H1 (cell line): ENCODE data around the gene TNP1. TPM values are rescaled to one million over a fixed set of nuclear protein-coding genes. Genes with fewer than 3 reads are reported as not detected.

ENCODE experiments used
- CTCF ChIA-PET: fragments of 300-600 bp; sonication (Branson Sonifier 250); formaldehyde crosslinking; loops from one replicate; lab custom pipeline; 2021; ENCODE audit not compliant: partially characterized antibody; lab: Charles Lee
- POLR2A ChIA-PET: fragments of 300-600 bp; sonication (Branson Sonifier 250); formaldehyde crosslinking; loops from one replicate; lab custom pipeline; 2021; ENCODE audit warnings: inconsistent platforms; ENCODE audit not compliant: partially characterized antibody; lab: Charles Lee
- DNase-seq, 2 experiments: peaks; one replicate each; pipeline versions ENCODE4 v3.0.0 to v3.0.0-alpha.2; 2010 to 2022; ENCODE audit warnings: low spot score in 2 of 2, low read depth in 1 of 2, mixed read lengths in 1 of 2
- FAIRE-seq: peaks from 2 replicates; lab custom pipeline; 2011; peaks lifted over from hg19 to GRCh38; lab: Jason Lieb, UNC
- H2AFZ ChIP-seq: 2 replicates; pipeline ENCODE4 v1.8.1; 2012; ENCODE audit warnings: low read length, inconsistent platforms
- H2AK5ac ChIP-seq: 2 replicates; pipeline ENCODE4 v1.6.1; 2013; ENCODE audit warnings: low read depth, low read length
- H2BK120ac ChIP-seq: replicated peaks from 2 replicates; pipeline ENCODE3; 2013; ENCODE audit warnings: low read depth, low read length, inconsistent platforms
- H2BK12ac ChIP-seq: 2 replicates; pipeline ENCODE4 v1.6.1; 2013; ENCODE audit warnings: low read depth, low read length
- H2BK15ac ChIP-seq: 2 replicates; pipeline ENCODE4 v1.6.1; 2013; ENCODE audit warnings: low read length
- H2BK20ac ChIP-seq: 2 replicates; pipeline ENCODE4 v1.6.1; 2013; ENCODE audit warnings: low read length
- H2BK5ac ChIP-seq: 2 replicates; pipeline ENCODE4 v1.6.1; 2013; ENCODE audit warnings: low read depth, low read length
- H3K14ac ChIP-seq: 2 replicates; pipeline ENCODE4 v1.6.1; 2013; ENCODE audit warnings: inconsistent platforms; ENCODE audit not compliant: insufficient read length
- H3K18ac ChIP-seq: 2 replicates; pipeline ENCODE4 v1.6.1; 2013; ENCODE audit warnings: low read length; ENCODE audit errors: extremely low read depth
- H3K23ac ChIP-seq: 2 replicates; pipeline ENCODE4 v1.6.1; 2013; ENCODE audit warnings: inconsistent platforms; ENCODE audit not compliant: insufficient read length
- H3K23me2 ChIP-seq: 2 replicates; pipeline ENCODE4 v1.6.1; 2013; ENCODE audit warnings: low read depth, low read length
- H3K27ac ChIP-seq: 2 replicates; pipeline ENCODE4 v1.6.1; 2011; ENCODE audit warnings: low read depth, low read length, inconsistent platforms
- H3K27me3 ChIP-seq, 4 experiments: replicated peaks in 1 of 4; 1 replicate in 1 of 4; 2 replicates in 3 of 4; pipeline versions ENCODE4 v1.6.1 to v1.8.1; 2011 to 2013; ENCODE audit warnings: low read length in 3 of 4, mild to moderate bottlenecking in 3 of 4, inconsistent platforms in 2 of 4, mixed read lengths in 2 of 4, moderate library complexity in 1 of 4; ENCODE audit not compliant: control insufficient read depth in 3 of 4, insufficient read depth in 3 of 4; ENCODE audit errors: extremely low read depth in 1 of 4
- H3K36me3 ChIP-seq, 4 experiments: 2 replicates each; pipeline versions ENCODE4 v1.6.1 to v1.8.1; 2011 to 2013; ENCODE audit warnings: mild to moderate bottlenecking in 4 of 4, low read length in 3 of 4, moderate library complexity in 2 of 4, control low read depth in 1 of 4, inconsistent platforms in 1 of 4; ENCODE audit not compliant: insufficient read depth in 4 of 4, control insufficient read depth in 2 of 4
- H3K4ac ChIP-seq: replicated peaks from 2 replicates; pipeline ENCODE3; 2013; ENCODE audit warnings: low read length, low read depth, mixed read lengths, inconsistent platforms; ENCODE audit not compliant: insufficient read length
- H3K4me1 ChIP-seq, 4 experiments: replicated peaks in 1 of 4; 1 replicate in 1 of 4; 2 replicates in 3 of 4; pipeline versions ENCODE4 v1.6.1 to v1.8.1; 2011 to 2013; ENCODE audit warnings: low read length in 3 of 4, inconsistent platforms in 2 of 4, mixed read lengths in 1 of 4; ENCODE audit not compliant: insufficient read depth in 4 of 4, control insufficient read depth in 3 of 4
- H3K4me2 ChIP-seq, 2 experiments: 2 replicates each; pipeline versions ENCODE4 v1.6.1 to v1.8.1; 2011 to 2013; ENCODE audit warnings: low read depth in 2 of 2, low read length in 2 of 2, control low read depth in 1 of 2, inconsistent platforms in 1 of 2, mild to moderate bottlenecking in 1 of 2; ENCODE audit not compliant: insufficient read depth in 1 of 2
- H3K4me3 ChIP-seq, 4 experiments: fragments of 200-600, 300-600 bp in 1 of 4; sonication (generic), shearing (Covaris generic), sonication (Bioruptor Twin) in 1 of 4; 2 replicates each; pipeline versions ENCODE4 v1.5.1 to v1.8.1; 2011 to 2016; ENCODE audit warnings: low read length in 4 of 4, low read depth in 3 of 4, control low read depth in 2 of 4, inconsistent platforms in 2 of 4, mild to moderate bottlenecking in 2 of 4, mixed read lengths in 1 of 4, moderate library complexity in 1 of 4; ENCODE audit not compliant: insufficient read depth in 2 of 4; ENCODE audit errors: extremely low read depth in 1 of 4
- H3K56ac ChIP-seq: replicated peaks from 2 replicates; pipeline ENCODE3; 2013; ENCODE audit warnings: low read depth, mild to moderate bottlenecking, mixed read lengths, low read length, inconsistent platforms; ENCODE audit not compliant: insufficient read length
- H3K79me1 ChIP-seq: 2 replicates; pipeline ENCODE4 v1.6.1; 2013; ENCODE audit warnings: low read depth, low read length, control low read depth
- H3K79me2 ChIP-seq, 2 experiments: 2 replicates each; pipeline versions ENCODE4 v1.6.1 to v1.8.1; 2012 to 2013; ENCODE audit warnings: low read length in 2 of 2, mild to moderate bottlenecking in 2 of 2, inconsistent platforms in 1 of 2; ENCODE audit not compliant: insufficient read depth in 2 of 2, control insufficient read depth in 1 of 2
- H3K9ac ChIP-seq, 4 experiments: replicated peaks in 1 of 4; 1 replicate in 1 of 4; 2 replicates in 3 of 4; pipeline versions ENCODE4 v1.6.1 to v1.8.1; 2011 to 2013; ENCODE audit warnings: low read depth in 3 of 4, low read length in 3 of 4, control low read depth in 2 of 4, mild to moderate bottlenecking in 2 of 4, moderate library complexity in 2 of 4, inconsistent platforms in 1 of 4; ENCODE audit errors: extremely low read depth in 1 of 4
- H3K9me3 ChIP-seq, 2 experiments: 2 replicates each; pipeline versions ENCODE4 v1.6.1 to v1.8.1; 2012 to 2013; ENCODE audit warnings: mild to moderate bottlenecking in 2 of 2, moderate library complexity in 2 of 2, control low read depth in 1 of 2, inconsistent platforms in 1 of 2, low read depth in 1 of 2, low read length in 1 of 2, mixed read lengths in 1 of 2; ENCODE audit not compliant: insufficient read depth in 2 of 2
- H4K20me1 ChIP-seq, 2 experiments: replicated peaks in 1 of 2; 2 replicates each; pipeline versions ENCODE3 to v1.8.1; 2011 to 2013; ENCODE audit warnings: inconsistent platforms in 2 of 2, low read length in 2 of 2, mild to moderate bottlenecking in 1 of 2; ENCODE audit not compliant: insufficient read depth in 2 of 2, control insufficient read depth in 1 of 2
- H4K5ac ChIP-seq: 2 replicates; pipeline ENCODE4 v1.6.1; 2013; ENCODE audit warnings: low read length, low read depth, mixed read lengths, inconsistent platforms; ENCODE audit not compliant: insufficient read length
- H4K8ac ChIP-seq: 2 replicates; pipeline ENCODE4 v1.8.0; 2013; ENCODE audit warnings: mild to moderate bottlenecking, moderate library complexity, low read length, inconsistent platforms; ENCODE audit not compliant: insufficient read depth; ENCODE audit errors: extremely low read depth
- H4K91ac ChIP-seq: replicated peaks from 2 replicates; pipeline ENCODE3; 2013; ENCODE audit warnings: low read length, mixed read lengths, inconsistent platforms; ENCODE audit not compliant: insufficient read length
- CREB1 ChIP-seq: IDR thresholded peaks from 2 replicates; pipeline ENCODE4 v1.6.1; 2012; ENCODE audit warnings: inconsistent platforms
- FOSL1 ChIP-seq: IDR thresholded peaks from 2 replicates; pipeline ENCODE4 v1.6.1; 2011; ENCODE audit warnings: mild to moderate bottlenecking, low read depth, low read length, moderate library complexity; ENCODE audit not compliant: insufficient read depth
- MAFK ChIP-seq: IDR thresholded peaks from 2 replicates; pipeline ENCODE4 v1.6.1; 2012; ENCODE audit warnings: low read depth, mild to moderate bottlenecking, improper control_type of control experiment, low read length
- SP2 ChIP-seq: IDR thresholded peaks from 2 replicates; pipeline ENCODE4 v1.6.1; 2012; ENCODE audit warnings: mild to moderate bottlenecking, low read length, inconsistent platforms
- TAF7 ChIP-seq: optimal IDR thresholded peaks from 2 replicates; pipeline ENCODE3; 2011; ENCODE audit warnings: low read depth, mild to moderate bottlenecking, inconsistent platforms, low read length, moderate library complexity, borderline replicate concordance
- TBP ChIP-seq: IDR thresholded peaks from 2 replicates; pipeline ENCODE4 v1.6.1; 2011; ENCODE audit warnings: low read depth, low read length, improper control_type of control experiment
- TCF12 ChIP-seq: IDR thresholded peaks from 2 replicates; pipeline ENCODE4 v1.6.1; 2011; ENCODE audit warnings: low read depth, mild to moderate bottlenecking, low read length
- WGBS, 2 experiments: shearing (Covaris generic) in 1 of 2; methylation state at CpG; one replicate each; pipeline versions ENCODE4 v1.1.6 to v1.1.7; 2013 to 2015; ENCODE audit warnings: low lambda C conversion rate in 2 of 2, mixed read lengths in 2 of 2, inconsistent platforms in 1 of 2, low coverage in 1 of 2, missing lambda C conversion rate in 1 of 2; ENCODE audit not compliant: insufficient replicate concordance in 2 of 2, insufficient coverage in 1 of 2, insufficient read length in 1 of 2; ENCODE audit errors: extremely low coverage in 1 of 2, missing lambda C conversion rate in 1 of 2; 5-methylcytosine and 5-hydroxymethylcytosine counted together
- polyA plus RNA-seq, 7 experiments: library from polyadenylated mRNA; depleted of rRNA in 3 of 7; stranded (reverse) in 5 of 7; unstranded in 2 of 7; fragments of >200 nt in 5 of 7; fragments of 200-250 nt in 2 of 7; gene quantifications; 1 replicate in 5 of 7; 2 replicates in 1 of 7; 4 replicates in 1 of 7; pipeline versions ENCODE4 v1.2.1 to v1.2.3, GENCODE V29; 2011 to 2013; ENCODE audit warnings: missing spikeins in 2 of 7, mixed read lengths in 2 of 7
- total RNA-seq: library from RNA; stranded (reverse); fragmentation: NEBNext Ultra II Directional; extraction: Animal tissue kit (Norgen Biotek cat#: 25700); gene quantifications from 2 replicates; pipeline ENCODE4 v1.2.1, GENCODE V29; 2021
- TF ChIP-seq, protein P1 (sequence below): IDR thresholded peaks from 2 replicates; pipeline ENCODE4 v1.6.1; 2012; ENCODE audit warnings: inconsistent platforms
- TF ChIP-seq, protein P2 (sequence below): IDR thresholded peaks from 2 replicates; pipeline ENCODE4 v1.6.1; 2012; ENCODE audit warnings: low read length, inconsistent platforms
- TF ChIP-seq, protein P3 (sequence below), 3 experiments: IDR thresholded peaks; 1 replicate in 2 of 3; 2 replicates in 1 of 3; pipeline versions ENCODE4 v1.5.1 to v1.6.1; 2011; ENCODE audit warnings: low read length in 3 of 3, mild to moderate bottlenecking in 3 of 3, inconsistent platforms in 2 of 3, low read depth in 1 of 3, moderate library complexity in 1 of 3; ENCODE audit not compliant: insufficient read depth in 1 of 3; ENCODE audit errors: control extremely low read depth in 1 of 3

The TNP1 gene
- total and polyA plus RNA-seq, 2 of the 8 experiments (the other 6 are each of a cell fraction or from before 2014, with no cell fraction given), result not detected

DNA sequence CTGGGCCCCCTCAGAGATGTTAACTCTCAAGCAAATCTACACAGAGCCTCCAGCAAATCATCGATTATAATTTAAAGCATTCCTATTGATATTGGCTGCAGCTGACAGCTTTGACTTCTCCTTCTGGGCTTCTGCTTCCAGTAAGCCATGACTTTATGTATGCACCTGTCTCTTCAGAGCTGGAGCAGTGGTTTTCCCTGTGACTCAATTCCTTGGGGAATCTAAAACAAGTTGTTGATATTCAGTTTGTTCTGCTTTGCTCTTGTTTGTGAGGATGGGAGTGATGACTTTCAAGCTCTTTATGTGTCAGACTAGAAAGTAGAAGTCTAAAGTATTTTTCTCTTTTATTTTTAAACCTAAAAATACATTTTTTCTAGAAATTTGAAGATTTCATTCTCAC is 45.1 kb upstream of the TNP1 start:
- H2BK120ac ChIP-seq, result no peak overlapping the region
- CTCF ChIA-PET, result no interaction called here
- no peak overlapping the region for H3K14ac ChIP-seq
- no peak overlapping the region for H2BK12ac ChIP-seq
- no peak overlapping the region for H4K91ac ChIP-seq
- H3K9ac ChIP-seq, result no peak overlapping the region
- DNase-seq, result no peak
- H2AK5ac ChIP-seq, result no peak overlapping the region
- H3K23me2 ChIP-seq, result no peaks in the 10 kb centered on the region
- 100% methylated on average over 1 of the region's 1 CpG; no CpG with 5 or more reads in 1 of the 2 experiments for WGBS, 2 experiments
- H2BK15ac ChIP-seq, result no peak overlapping the region
- H3K4ac ChIP-seq, result no peak overlapping the region
- H3K36me3 ChIP-seq, result no peaks in the 10 kb centered on the region; a peak in 1 of 8 replicates
- H3K27me3 ChIP-seq, result no peaks in the 10 kb centered on the region
- no peak overlapping the region for H3K27ac ChIP-seq
- peaks cover 11% of the 10 kb centered on the region in 2 experiments; a peak in 3 of 4 replicates for H3K9me3 ChIP-seq
- H3K18ac ChIP-seq, result no peak overlapping the region
- H3K23ac ChIP-seq, result no peak overlapping the region
- H2BK5ac ChIP-seq, result no peak overlapping the region
- no peak overlapping the region for H3K4me2 ChIP-seq
- no peak for FAIRE-seq
- TF ChIP-seq, protein P1, sequence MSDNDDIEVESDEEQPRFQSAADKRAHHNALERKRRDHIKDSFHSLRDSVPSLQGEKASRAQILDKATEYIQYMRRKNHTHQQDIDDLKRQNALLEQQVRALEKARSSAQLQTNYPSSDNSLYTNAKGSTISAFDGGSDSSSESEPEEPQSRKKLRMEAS, result no peak
- TF ChIP-seq TBP, result no peak
- TF ChIP-seq CREB1, result no peak
- TF ChIP-seq TAF7, result no peak
- no peak for TF ChIP-seq MAFK
- TF ChIP-seq, protein P2, sequence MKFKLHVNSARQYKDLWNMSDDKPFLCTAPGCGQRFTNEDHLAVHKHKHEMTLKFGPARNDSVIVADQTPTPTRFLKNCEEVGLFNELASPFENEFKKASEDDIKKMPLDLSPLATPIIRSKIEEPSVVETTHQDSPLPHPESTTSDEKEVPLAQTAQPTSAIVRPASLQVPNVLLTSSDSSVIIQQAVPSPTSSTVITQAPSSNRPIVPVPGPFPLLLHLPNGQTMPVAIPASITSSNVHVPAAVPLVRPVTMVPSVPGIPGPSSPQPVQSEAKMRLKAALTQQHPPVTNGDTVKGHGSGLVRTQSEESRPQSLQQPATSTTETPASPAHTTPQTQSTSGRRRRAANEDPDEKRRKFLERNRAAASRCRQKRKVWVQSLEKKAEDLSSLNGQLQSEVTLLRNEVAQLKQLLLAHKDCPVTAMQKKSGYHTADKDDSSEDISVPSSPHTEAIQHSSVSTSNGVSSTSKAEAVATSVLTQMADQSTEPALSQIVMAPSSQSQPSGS, result no peak
- TF ChIP-seq TCF12, result no peak
- TF ChIP-seq, protein P3, sequence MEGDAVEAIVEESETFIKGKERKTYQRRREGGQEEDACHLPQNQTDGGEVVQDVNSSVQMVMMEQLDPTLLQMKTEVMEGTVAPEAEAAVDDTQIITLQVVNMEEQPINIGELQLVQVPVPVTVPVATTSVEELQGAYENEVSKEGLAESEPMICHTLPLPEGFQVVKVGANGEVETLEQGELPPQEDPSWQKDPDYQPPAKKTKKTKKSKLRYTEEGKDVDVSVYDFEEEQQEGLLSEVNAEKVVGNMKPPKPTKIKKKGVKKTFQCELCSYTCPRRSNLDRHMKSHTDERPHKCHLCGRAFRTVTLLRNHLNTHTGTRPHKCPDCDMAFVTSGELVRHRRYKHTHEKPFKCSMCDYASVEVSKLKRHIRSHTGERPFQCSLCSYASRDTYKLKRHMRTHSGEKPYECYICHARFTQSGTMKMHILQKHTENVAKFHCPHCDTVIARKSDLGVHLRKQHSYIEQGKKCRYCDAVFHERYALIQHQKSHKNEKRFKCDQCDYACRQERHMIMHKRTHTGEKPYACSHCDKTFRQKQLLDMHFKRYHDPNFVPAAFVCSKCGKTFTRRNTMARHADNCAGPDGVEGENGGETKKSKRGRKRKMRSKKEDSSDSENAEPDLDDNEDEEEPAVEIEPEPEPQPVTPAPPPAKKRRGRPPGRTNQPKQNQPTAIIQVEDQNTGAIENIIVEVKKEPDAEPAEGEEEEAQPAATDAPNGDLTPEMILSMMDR (IDR thresholded peaks at IDR 0.05; ENCODE audit: control extremely low read depth in 1 of 3, insufficient read depth in 1 of 3, low read depth in 1 of 3, low read length in 3 of 3), result no peak
- TF ChIP-seq FOSL1, result no peak
- TF ChIP-seq SP2, result no peak
- TF ChIP-seq, all 59 proteins: peak for 0
- Histone ChIP-seq H4K5ac (no peak overlapping the region), H4K8ac (no peak overlapping the region), H4K20me1 (no peaks in the 10 kb centered on the region), H3K79me1 (no peaks in the 10 kb centered on the region), H3K56ac (no peak overlapping the region), H3K79me2 (no peaks in the 10 kb centered on the region), H3K4me1 (no peaks in the 10 kb centered on the region), H3K4me3 (no peak overlapping the region), H2AFZ (no peak overlapping the region), H2BK20ac (no peak overlapping the region)
- POLR2A ChIA-PET, result no interaction called here
